ENCODE results near the gene SLC25A38. TPM values are rescaled to one million over a fixed set of nuclear protein-coding genes. Genes with fewer than 3 reads are reported as not detected.

Gene SLC25A38
- total and polyA plus RNA-seq, 2 experiments from 2014 or later, result 19.8 to 61.9 TPM

DNA sequence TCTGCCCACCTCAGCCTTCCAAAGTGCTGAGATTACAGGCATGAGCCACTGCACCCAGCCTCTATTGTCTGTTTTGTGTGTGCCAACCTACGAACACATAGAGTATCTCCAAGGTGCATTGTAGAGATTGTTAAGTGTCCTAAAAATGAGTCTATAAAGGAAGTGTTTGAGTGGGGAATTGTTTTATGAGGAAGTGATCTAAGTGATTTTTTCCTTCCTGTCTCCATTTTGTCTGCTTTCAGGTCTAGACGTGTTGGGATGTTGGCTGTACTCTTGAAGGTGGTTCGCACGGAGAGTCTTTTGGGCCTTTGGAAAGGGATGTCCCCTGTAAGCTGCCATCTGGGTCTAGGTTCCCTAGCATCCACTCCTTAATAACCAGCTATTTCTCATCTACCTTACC, 7.0 kb downstream of the SLC25A38 start (continued):
- TF ChIP-seq, protein P1, sequence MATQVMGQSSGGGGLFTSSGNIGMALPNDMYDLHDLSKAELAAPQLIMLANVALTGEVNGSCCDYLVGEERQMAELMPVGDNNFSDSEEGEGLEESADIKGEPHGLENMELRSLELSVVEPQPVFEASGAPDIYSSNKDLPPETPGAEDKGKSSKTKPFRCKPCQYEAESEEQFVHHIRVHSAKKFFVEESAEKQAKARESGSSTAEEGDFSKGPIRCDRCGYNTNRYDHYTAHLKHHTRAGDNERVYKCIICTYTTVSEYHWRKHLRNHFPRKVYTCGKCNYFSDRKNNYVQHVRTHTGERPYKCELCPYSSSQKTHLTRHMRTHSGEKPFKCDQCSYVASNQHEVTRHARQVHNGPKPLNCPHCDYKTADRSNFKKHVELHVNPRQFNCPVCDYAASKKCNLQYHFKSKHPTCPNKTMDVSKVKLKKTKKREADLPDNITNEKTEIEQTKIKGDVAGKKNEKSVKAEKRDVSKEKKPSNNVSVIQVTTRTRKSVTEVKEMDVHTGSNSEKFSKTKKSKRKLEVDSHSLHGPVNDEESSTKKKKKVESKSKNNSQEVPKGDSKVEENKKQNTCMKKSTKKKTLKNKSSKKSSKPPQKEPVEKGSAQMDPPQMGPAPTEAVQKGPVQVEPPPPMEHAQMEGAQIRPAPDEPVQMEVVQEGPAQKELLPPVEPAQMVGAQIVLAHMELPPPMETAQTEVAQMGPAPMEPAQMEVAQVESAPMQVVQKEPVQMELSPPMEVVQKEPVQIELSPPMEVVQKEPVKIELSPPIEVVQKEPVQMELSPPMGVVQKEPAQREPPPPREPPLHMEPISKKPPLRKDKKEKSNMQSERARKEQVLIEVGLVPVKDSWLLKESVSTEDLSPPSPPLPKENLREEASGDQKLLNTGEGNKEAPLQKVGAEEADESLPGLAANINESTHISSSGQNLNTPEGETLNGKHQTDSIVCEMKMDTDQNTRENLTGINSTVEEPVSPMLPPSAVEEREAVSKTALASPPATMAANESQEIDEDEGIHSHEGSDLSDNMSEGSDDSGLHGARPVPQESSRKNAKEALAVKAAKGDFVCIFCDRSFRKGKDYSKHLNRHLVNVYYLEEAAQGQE (IDR thresholded peaks at IDR 0.05; ENCODE audit: unreplicated experiment), result no peak
- no peak for TF ChIP-seq CREB1 (CRISPR knock-in tag; IDR thresholded peaks at IDR 0.05; ENCODE audit: low read depth)

DNA sequence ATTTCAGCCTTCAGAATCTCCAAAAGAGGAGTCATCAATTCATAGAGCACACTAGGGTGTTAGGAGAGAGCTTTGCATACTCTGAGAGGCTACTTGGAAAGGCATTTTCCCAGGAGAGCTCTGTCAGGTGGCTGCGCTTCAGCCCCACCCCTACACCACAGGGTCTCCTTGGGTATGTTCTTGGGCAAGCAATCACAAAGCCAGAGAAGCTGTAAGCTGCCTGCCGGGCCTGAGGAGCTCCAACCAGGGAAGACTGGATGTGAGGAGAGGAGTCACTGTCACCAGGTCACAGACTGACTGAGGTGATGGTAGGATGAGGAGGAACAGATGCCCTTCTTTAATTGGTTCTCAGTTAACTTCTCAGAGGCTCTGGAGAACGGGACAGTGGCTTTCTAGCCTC, 13.5 kb downstream of the SLC25A38 start:
- DNase-seq (ENCODE audit: low spot score) (no peak), ATAC-seq (peak; percentile 56)
- peaks cover 7% of the 10 kb centered on the region; the same call in 2 of the 3 replicates for H3K4me1 Mint-ChIP-seq
- Histone ChIP-seq H2AFZ (no peak overlapping the region), H3K4me1 (ENCODE audit: insufficient read depth) (peaks cover 11% of the 10 kb centered on the region), H3K27ac (ENCODE audit: low read depth) (no peak overlapping the region), H3K79me2 (replicated peaks; ENCODE audit: insufficient read depth) (no peaks in the 10 kb centered on the region), H3K36me3 (ENCODE audit: insufficient read depth) (peaks cover 35% of the 10 kb centered on the region), H3K4me2 (no peak overlapping the region), H3K27me3 (ENCODE audit: insufficient read depth) (no peaks in the 10 kb centered on the region), H3K9me2 (ENCODE audit: insufficient read depth) (no peaks in the 10 kb centered on the region), H3F3A (replicated peaks; ENCODE audit: low read depth) (no peaks in the 10 kb centered on the region; the same call in 1 of the 2 replicates), H4K20me1 (replicated peaks; ENCODE audit: insufficient read depth) (no peaks in the 10 kb centered on the region), H3K4me3 (no peak overlapping the region)
- no peak overlapping the region for H3K27ac Mint-ChIP-seq
- H3K9me3 Mint-ChIP-seq, result no peaks in the 10 kb centered on the region
- no peak overlapping the region for H3K4me3 Mint-ChIP-seq
- H3K27me3 Mint-ChIP-seq (ENCODE audit: insufficient read depth, low read depth, poor library complexity), result peaks cover 7% of the 10 kb centered on the region
- H3K36me3 Mint-ChIP-seq (ENCODE audit: low read depth), result peaks cover 89% of the 10 kb centered on the region
- TF ChIP-seq ZNF331 (CRISPR knock-in tag; IDR thresholded peaks at IDR 0.05; ENCODE audit: low read depth) (no peak), JUNB (IDR thresholded peaks at IDR 0.05; ENCODE audit: unreplicated experiment) (no peak), POLR2AphosphoS5 (IDR thresholded peaks at IDR 0.05; ENCODE audit: low read depth) (no peak), EZH2phosphoT487 (IDR thresholded peaks at IDR 0.05; ENCODE audit: unreplicated experiment) (no peak), CTCF (conservative IDR thresholded peaks at IDR 0.05; ENCODE audit: low read depth in 2 of 2) (no peak), NANOG (IDR thresholded peaks at IDR 0.05; ENCODE audit: borderline replicate concordance) (no peak), EZH2 (IDR thresholded peaks at IDR 0.05; ENCODE audit: low read depth, unreplicated experiment) (no peak), ETS1 (IDR thresholded peaks at IDR 0.05) (no peak)
- TF ChIP-seq, protein P1 (IDR thresholded peaks at IDR 0.05; ENCODE audit: unreplicated experiment), result no peak
